Stimulated activated CD4-positive, alpha-beta T cell treated with anti-CD3 and anti-CD28 coated beads, Interleukin-2, amount 100 ng/mL, for 4 hours (primary cell): Measurements from ENCODE around the gene SLC25A47.

Experiments used
- DNase-seq: peaks from one replicate; pipeline ENCODE4 v3.0.0-alpha.2; 2020; ENCODE audit warnings: low read depth

SLC25A47 gene

GRCh38 chr14:100348784-100349685 lies 25.9 kb downstream of the SLC25A47 start:
- no peak for DNase-seq

- no peak for DNase-seq
These were observed 27.3 kb downstream of the SLC25A47 start for GRCh38 chr14:100350276-100350926.

- DNase-seq = no peak
These were observed 27.8 kb downstream of the SLC25A47 start for GRCh38 chr14:100350986-100351385.

GRCh38 chr14:100358396-100358795 lies 35.3 kb downstream of the SLC25A47 start:
- no peak for DNase-seq

GRCh38 chr14:100359111-100359510 lies 36.0 kb downstream of the SLC25A47 start:
- no peak for DNase-seq

- no peak for DNase-seq
These were observed 36.7 kb downstream of the SLC25A47 start for GRCh38 chr14:100359881-100360280.

- no peak for DNase-seq
These were observed 38.5 kb downstream of the SLC25A47 start for GRCh38 chr14:100361626-100362025.

GRCh38 chr14:100362311-100362927 lies 39.3 kb downstream of the SLC25A47 start:
- DNase-seq = no peak

- DNase-seq = no peak
These were observed 39.9 kb downstream of the SLC25A47 start for GRCh38 chr14:100363053-100363452.

- no peak for DNase-seq
These were observed 41.3 kb downstream of the SLC25A47 start for GRCh38 chr14:100364403-100364802.

GRCh38 chr14:100365741-100366140 lies 42.6 kb downstream of the SLC25A47 start:
- DNase-seq = no peak

- no peak for DNase-seq
These were observed 45.9 kb downstream of the SLC25A47 start for GRCh38 chr14:100369019-100369418.

GRCh38 chr14:100370003-100370402 lies 46.9 kb downstream of the SLC25A47 start:
- DNase-seq = no peak

- no peak for DNase-seq
These were observed 48.6 kb downstream of the SLC25A47 start for GRCh38 chr14:100371773-100372172.

- DNase-seq = no peak
These were observed 49.4 kb downstream of the SLC25A47 start for GRCh38 chr14:100372357-100373048.

GRCh38 chr14:100374270-100374669 lies 51.1 kb downstream of the SLC25A47 start:
- DNase-seq = no peak

- DNase-seq = no peak
These were observed 51.7 kb downstream of the SLC25A47 start for GRCh38 chr14:100374876-100375265.

GRCh38 chr14:100375266-100375962 lies 52.3 kb downstream of the SLC25A47 start:
- peak; percentile 79 for DNase-seq

GRCh38 chr14:100375963-100376735 lies 53.0 kb downstream of the SLC25A47 start, which contains the start of gene WDR25:
Gene WDR25, plus strand, starts transcription at chr14:100376485.
- DNase-seq = peak; percentile 90

- no peak for DNase-seq
These were observed 53.6 kb downstream of the SLC25A47 start for GRCh38 chr14:100376751-100377171.
